Globus pallidus (tissue), 1 donor: ENCODE results near the gene TTC33.

Experiments
- DNase-seq: peaks from one replicate; pipeline ENCODE4 v3.0.0-alpha.2; 2015; ENCODE audit warnings: low spot score

TTC33 gene

GRCh38 chr5:40521108-40521785 lies 234.5 kb downstream of the TTC33 start:
- DNase-seq = no peak

- DNase-seq = no peak
Observed at GRCh38 chr5:40518485-40518917, 237.3 kb downstream of the TTC33 start.

- no peak for DNase-seq
Observed at GRCh38 chr5:40515476-40515875, 240.3 kb downstream of the TTC33 start.

GRCh38 chr5:40514976-40515375 lies 240.8 kb downstream of the TTC33 start:
- DNase-seq = no peak

- no peak for DNase-seq
Observed at GRCh38 chr5:40511801-40512200, 244.0 kb downstream of the TTC33 start.

GRCh38 chr5:40507095-40507494 lies 248.7 kb downstream of the TTC33 start:
- DNase-seq = no peak

GRCh38 chr5:40505031-40505430 lies 250.7 kb downstream of the TTC33 start:
- no peak for DNase-seq

GRCh38 chr5:40503439-40503838 lies 252.3 kb downstream of the TTC33 start:
- no peak for DNase-seq

- DNase-seq = peak; percentile 19
Observed at GRCh38 chr5:40502736-40503135, 253.0 kb downstream of the TTC33 start.

- no peak for DNase-seq
Observed at GRCh38 chr5:40501711-40502444, 253.9 kb downstream of the TTC33 start.

- DNase-seq = no peak
Observed at GRCh38 chr5:40499518-40500273, 256.1 kb downstream of the TTC33 start.

GRCh38 chr5:40499007-40499406 lies 256.8 kb downstream of the TTC33 start:
- no peak for DNase-seq

GRCh38 chr5:40497573-40497972 lies 258.2 kb downstream of the TTC33 start:
- DNase-seq = no peak

GRCh38 chr5:40495237-40495635 lies 260.5 kb downstream of the TTC33 start:
- DNase-seq = no peak

GRCh38 chr5:40494631-40495236 lies 261.0 kb downstream of the TTC33 start:
- DNase-seq = no peak

GRCh38 chr5:40492056-40492455 lies 263.7 kb downstream of the TTC33 start:
- DNase-seq = no peak

GRCh38 chr5:40491644-40492043 lies 264.1 kb downstream of the TTC33 start:
- no peak for DNase-seq

GRCh38 chr5:40490464-40491111 lies 265.2 kb downstream of the TTC33 start:
- no peak for DNase-seq

GRCh38 chr5:40489421-40489820 lies 266.3 kb downstream of the TTC33 start:
- DNase-seq = no peak

GRCh38 chr5:40486437-40487275 lies 269.1 kb downstream of the TTC33 start:
- DNase-seq = peak; percentile 54
